ENCODE results near the gene IWS1.

Gene IWS1

DNA sequence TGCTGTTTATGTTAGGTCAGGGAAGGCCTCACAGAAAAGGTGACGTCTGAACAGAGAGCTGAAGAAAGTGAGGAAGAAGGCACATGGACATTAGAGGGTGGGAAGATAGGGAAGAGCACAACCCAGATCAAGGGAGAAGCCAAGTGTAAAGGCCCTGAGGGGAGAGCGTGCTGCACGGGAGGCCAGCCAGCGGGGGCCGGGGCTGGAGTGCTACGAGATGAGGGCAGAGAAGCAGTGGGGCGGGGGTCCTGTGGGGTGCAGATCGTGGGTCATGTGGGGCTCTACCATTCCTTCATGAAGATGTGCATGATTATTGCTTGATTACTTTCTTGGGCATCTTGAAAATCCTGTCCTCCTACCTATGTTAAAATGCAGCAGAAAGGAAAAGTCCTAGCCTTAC is 57.2 kb downstream of the IWS1 start:
- Histone ChIP-seq H3K36me3 (replicated peaks; ENCODE audit: insufficient read depth, low read length) (no peaks in the 10 kb centered on the region), H4K20me1 (ENCODE audit: insufficient read depth, low read length) (no peaks in the 10 kb centered on the region), H3K4me1 (ENCODE audit: low read length) (no peaks in the 10 kb centered on the region), H3K27ac (ENCODE audit: low read length) (no peak overlapping the region), H3F3A (ENCODE audit: insufficient read depth, low read length) (no peaks in the 10 kb centered on the region), H3K9me3 (replicated peaks; ENCODE audit: insufficient read depth, low read length) (no peaks in the 10 kb centered on the region), H2AFZ (ENCODE audit: low read length) (no peak overlapping the region), H3K9me2 (replicated peaks; ENCODE audit: insufficient read depth, low read length) (no peaks in the 10 kb centered on the region), H3K4me2 (ENCODE audit: low read depth, low read length) (no peak overlapping the region), H3K4me3 (ENCODE audit: low read length) (no peak overlapping the region), H3K9ac (ENCODE audit: low read length) (no peak overlapping the region), H3K27me3 (replicated peaks; ENCODE audit: insufficient read depth, low read length) (no peaks in the 10 kb centered on the region), H3K79me2 (ENCODE audit: low read length) (no peaks in the 10 kb centered on the region)
- DNase-seq, result no peak
- TF ChIP-seq EZH2phosphoT487 (IDR thresholded peaks at IDR 0.05; ENCODE audit: low read length) (no peak), EZH2 (optimal IDR thresholded peaks at IDR 0.05; ENCODE audit: low read depth, low read length) (no peak)
- TF ChIP-seq, protein P1, sequence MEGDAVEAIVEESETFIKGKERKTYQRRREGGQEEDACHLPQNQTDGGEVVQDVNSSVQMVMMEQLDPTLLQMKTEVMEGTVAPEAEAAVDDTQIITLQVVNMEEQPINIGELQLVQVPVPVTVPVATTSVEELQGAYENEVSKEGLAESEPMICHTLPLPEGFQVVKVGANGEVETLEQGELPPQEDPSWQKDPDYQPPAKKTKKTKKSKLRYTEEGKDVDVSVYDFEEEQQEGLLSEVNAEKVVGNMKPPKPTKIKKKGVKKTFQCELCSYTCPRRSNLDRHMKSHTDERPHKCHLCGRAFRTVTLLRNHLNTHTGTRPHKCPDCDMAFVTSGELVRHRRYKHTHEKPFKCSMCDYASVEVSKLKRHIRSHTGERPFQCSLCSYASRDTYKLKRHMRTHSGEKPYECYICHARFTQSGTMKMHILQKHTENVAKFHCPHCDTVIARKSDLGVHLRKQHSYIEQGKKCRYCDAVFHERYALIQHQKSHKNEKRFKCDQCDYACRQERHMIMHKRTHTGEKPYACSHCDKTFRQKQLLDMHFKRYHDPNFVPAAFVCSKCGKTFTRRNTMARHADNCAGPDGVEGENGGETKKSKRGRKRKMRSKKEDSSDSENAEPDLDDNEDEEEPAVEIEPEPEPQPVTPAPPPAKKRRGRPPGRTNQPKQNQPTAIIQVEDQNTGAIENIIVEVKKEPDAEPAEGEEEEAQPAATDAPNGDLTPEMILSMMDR (IDR thresholded peaks at IDR 0.05; ENCODE audit: low read length), result no peak

DNA sequence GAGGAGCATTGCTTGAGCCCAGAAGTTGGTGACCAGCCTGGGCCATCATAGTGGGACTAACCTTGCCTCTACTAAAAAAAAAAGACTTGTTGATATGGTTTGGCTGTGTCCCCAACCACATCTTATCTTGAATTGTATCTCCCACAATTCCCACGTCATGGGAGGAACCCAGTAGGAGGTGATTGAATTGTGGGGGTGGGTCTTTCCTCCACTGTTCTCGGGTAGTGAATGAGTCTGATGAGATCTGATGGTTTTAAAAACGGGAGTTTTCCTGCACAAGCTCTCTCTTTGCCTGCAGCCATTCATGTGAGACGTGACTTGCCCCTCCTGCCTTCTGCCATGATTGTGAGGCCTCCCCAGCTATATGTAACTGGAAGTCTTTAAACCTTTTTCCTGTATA is 61.0 kb downstream of the IWS1 start:
- H3K9me2 ChIP-seq (replicated peaks; ENCODE audit: insufficient read depth, low read length), result no peaks in the 10 kb centered on the region
- no peaks in the 10 kb centered on the region for H3K79me2 ChIP-seq (ENCODE audit: low read length)
- H3K4me2 ChIP-seq (ENCODE audit: low read depth, low read length), result no peak overlapping the region
- no peaks in the 10 kb centered on the region for H3K27me3 ChIP-seq (replicated peaks; ENCODE audit: insufficient read depth, low read length)
- H2AFZ ChIP-seq (ENCODE audit: low read length), result no peak overlapping the region
- H4K20me1 ChIP-seq (ENCODE audit: insufficient read depth, low read length), result no peaks in the 10 kb centered on the region
- H3K4me1 ChIP-seq (ENCODE audit: low read length), result no peaks in the 10 kb centered on the region
- DNase-seq, result no peak
- H3K27ac ChIP-seq (ENCODE audit: low read length), result no peak overlapping the region
- no peaks in the 10 kb centered on the region for H3K9me3 ChIP-seq (replicated peaks; ENCODE audit: insufficient read depth, low read length)
- TF ChIP-seq EZH2phosphoT487 (IDR thresholded peaks at IDR 0.05; ENCODE audit: low read length) (no peak), EZH2 (optimal IDR thresholded peaks at IDR 0.05; ENCODE audit: low read depth, low read length) (no peak)
- TF ChIP-seq, protein P1 (IDR thresholded peaks at IDR 0.05; ENCODE audit: low read length), result no peak
- H3K4me3 ChIP-seq (ENCODE audit: low read length), result no peak overlapping the region
- no peak overlapping the region for H3K9ac ChIP-seq (ENCODE audit: low read length)
- H3K36me3 ChIP-seq (replicated peaks; ENCODE audit: insufficient read depth, low read length), result no peaks in the 10 kb centered on the region
- H3F3A ChIP-seq (ENCODE audit: insufficient read depth, low read length), result no peaks in the 10 kb centered on the region

DNA sequence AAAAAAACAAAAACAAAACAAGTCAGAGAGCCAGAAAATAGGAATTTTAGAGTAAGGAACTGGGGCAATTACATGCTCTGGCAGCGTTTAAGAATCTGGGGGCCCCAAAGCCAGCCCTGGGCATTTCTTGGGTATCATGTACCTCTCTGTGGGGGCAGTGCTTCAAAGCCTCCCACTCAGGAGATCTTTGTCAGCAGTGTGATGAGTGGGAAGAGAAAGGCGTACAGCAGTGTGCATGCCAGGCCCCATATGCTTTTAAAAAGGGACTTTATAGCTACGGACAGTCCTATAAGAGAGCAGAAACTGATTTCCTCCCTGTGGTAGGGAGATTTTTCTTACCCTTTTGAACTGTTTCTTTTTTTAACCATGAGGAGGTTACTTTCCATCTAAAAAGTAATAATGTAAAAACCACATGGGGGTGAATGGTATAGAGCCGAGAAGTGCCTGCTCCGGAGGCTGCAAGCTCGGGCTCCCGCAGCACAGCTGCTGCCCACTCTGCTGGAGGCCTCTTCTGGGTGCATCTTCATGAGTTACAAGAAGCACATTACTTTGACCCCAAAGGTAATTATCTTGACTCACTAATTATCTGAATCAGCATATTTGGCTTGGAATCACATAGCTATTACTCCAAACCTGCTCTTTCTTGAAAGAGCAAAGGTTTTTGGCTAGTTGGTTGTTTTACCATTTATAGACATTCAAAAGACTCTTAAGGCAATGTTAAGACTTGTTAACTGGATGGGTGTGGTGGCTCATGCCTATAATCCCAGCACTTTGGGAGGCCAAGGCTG is 61.6 kb downstream of the IWS1 start:
- Histone ChIP-seq H3K4me1 (ENCODE audit: low read length) (no peaks in the 10 kb centered on the region), H3K79me2 (ENCODE audit: low read length) (no peaks in the 10 kb centered on the region), H3K27me3 (replicated peaks; ENCODE audit: insufficient read depth, low read length) (no peaks in the 10 kb centered on the region), H3F3A (ENCODE audit: insufficient read depth, low read length) (no peaks in the 10 kb centered on the region), H3K9me2 (replicated peaks; ENCODE audit: insufficient read depth, low read length) (no peaks in the 10 kb centered on the region), H4K20me1 (ENCODE audit: insufficient read depth, low read length) (no peaks in the 10 kb centered on the region), H3K27ac (ENCODE audit: low read length) (no peak overlapping the region), H2AFZ (ENCODE audit: low read length) (no peak overlapping the region), H3K4me3 (ENCODE audit: low read length) (no peak overlapping the region), H3K9me3 (replicated peaks; ENCODE audit: insufficient read depth, low read length) (no peaks in the 10 kb centered on the region), H3K4me2 (ENCODE audit: low read depth, low read length) (no peak overlapping the region), H3K36me3 (replicated peaks; ENCODE audit: insufficient read depth, low read length) (no peaks in the 10 kb centered on the region), H3K9ac (ENCODE audit: low read length) (no peak overlapping the region)
- no peak for DNase-seq
- TF ChIP-seq, protein P1 (IDR thresholded peaks at IDR 0.05; ENCODE audit: low read length), result no peak
- TF ChIP-seq EZH2phosphoT487 (IDR thresholded peaks at IDR 0.05; ENCODE audit: low read length), result no peak
- no peak for TF ChIP-seq EZH2 (optimal IDR thresholded peaks at IDR 0.05; ENCODE audit: low read depth, low read length)
